IMR-90 (cell line): Measurements from ENCODE around the gene CACNA2D4. TPM values are rescaled to one million over a fixed set of nuclear protein-coding genes. Genes with fewer than 3 reads are reported as not detected.

Experiments
- ATAC-seq: fragments of 200-7000 bp; cut with Tn5 transposase; 2 replicates; pipeline ENCODE4 v1.9.1; 2020; ENCODE audit warnings: low read depth, mild to moderate bottlenecking, moderate library complexity
- BruUV-seq: library from RNA; stranded (reverse); fragments of 400-500 nt; replicated peaks from 2 replicates; lab custom pipeline; 2021; lab: Mats Ljungman, UMichigan
- CTCF ChIA-PET: fragments of 300-600 bp; formaldehyde crosslinking; extraction: SDS; loops from one replicate; lab custom pipeline; 2021; ENCODE audit warnings: antibody characterized with exemption; lab: Yijun Ruan, JAX
- POLR2A ChIA-PET: fragments of 300-600 bp; sonication (Branson Sonifier 250); formaldehyde crosslinking; loops from one replicate; lab custom pipeline; 2022; ENCODE audit warnings: antibody characterized with exemption; ENCODE audit not compliant: unreplicated experiment; lab: Charles Lee
- DNase-seq: peaks from one replicate; pipeline ENCODE4 v3.0.0; 2013
- H2AFZ ChIP-seq: replicated peaks from 2 replicates; pipeline ENCODE3; 2013; ENCODE audit warnings: low read length, mild to moderate bottlenecking; ENCODE audit not compliant: poor library complexity
- H2AK5ac ChIP-seq: 2 replicates; pipeline ENCODE4 v1.6.1; 2013; ENCODE audit warnings: low read depth, low read length, inconsistent platforms
- H2AK9ac ChIP-seq: replicated peaks from 2 replicates; pipeline ENCODE3; 2013; ENCODE audit warnings: mild to moderate bottlenecking, low read depth, low read length, moderate library complexity; ENCODE audit not compliant: poor library complexity
- H2BK120ac ChIP-seq: 2 replicates; pipeline ENCODE4 v1.6.1; 2013; ENCODE audit warnings: low read depth, low read length, inconsistent platforms
- H2BK15ac ChIP-seq: 3 replicates; pipeline ENCODE4 v1.6.1; 2013; ENCODE audit warnings: low read depth, low read length, inconsistent platforms
- H2BK20ac ChIP-seq: 2 replicates; pipeline ENCODE4 v1.6.1; 2013; ENCODE audit warnings: low read depth, mild to moderate bottlenecking, inconsistent platforms, low read length, moderate library complexity
- H2BK5ac ChIP-seq: 2 replicates; pipeline ENCODE4 v1.6.1; 2013; ENCODE audit warnings: mild to moderate bottlenecking, low read depth, low read length, inconsistent platforms; ENCODE audit not compliant: poor library complexity, severe bottlenecking
- H3K14ac ChIP-seq: replicated peaks from 2 replicates; pipeline ENCODE4 v1.6.1; 2013; ENCODE audit warnings: low read depth, low read length, inconsistent platforms
- H3K18ac ChIP-seq: 2 replicates; pipeline ENCODE4 v1.6.1; 2013; ENCODE audit warnings: low read depth, low read length, control low read depth
- H3K23ac ChIP-seq: 2 replicates; pipeline ENCODE4 v1.6.1; 2013; ENCODE audit warnings: low read depth, low read length, inconsistent platforms
- H3K27ac ChIP-seq: 2 replicates; pipeline ENCODE4 v1.5.1; 2013; ENCODE audit warnings: mild to moderate bottlenecking, control low read depth, low read length; ENCODE audit not compliant: insufficient read depth
- H3K27me3 ChIP-seq: 2 replicates; pipeline ENCODE4 v1.6.1; 2013; ENCODE audit warnings: low read length; ENCODE audit not compliant: control insufficient read depth, insufficient read depth
- H3K36me3 ChIP-seq: 2 replicates; pipeline ENCODE4 v1.6.1; 2013; ENCODE audit warnings: low read length, mixed read lengths; ENCODE audit not compliant: control insufficient read depth, insufficient read depth
- H3K4ac ChIP-seq: 2 replicates; pipeline ENCODE4 v1.6.1; 2013; ENCODE audit warnings: low read depth, low read length, inconsistent platforms
- H3K4me1 ChIP-seq: 2 replicates; pipeline ENCODE4 v1.6.1; 2013; ENCODE audit warnings: low read length, mixed read lengths; ENCODE audit not compliant: control insufficient read depth, insufficient read depth
- H3K4me2 ChIP-seq: 2 replicates; pipeline ENCODE4 v1.6.1; 2013; ENCODE audit warnings: low read depth, mild to moderate bottlenecking, control low read depth, low read length, moderate library complexity
- H3K4me3 ChIP-seq: 2 replicates; pipeline ENCODE4 v1.5.1; 2013; ENCODE audit warnings: low read depth, mild to moderate bottlenecking, control low read depth, low read length, moderate library complexity; ENCODE audit not compliant: insufficient read depth
- H3K56ac ChIP-seq: 2 replicates; pipeline ENCODE4 v1.6.1; 2013; ENCODE audit warnings: low read length, inconsistent platforms; ENCODE audit not compliant: insufficient read depth; ENCODE audit errors: extremely low read depth
- H3K79me1 ChIP-seq, 2 experiments: 2 replicates each; pipeline ENCODE4 v1.6.1; 2013; ENCODE audit warnings: low read length in 2 of 2, inconsistent platforms in 1 of 2, low read depth in 1 of 2
- H3K9ac ChIP-seq: 2 replicates; pipeline ENCODE4 v1.6.1; 2013; ENCODE audit warnings: low read depth, low read length, control low read depth
- H3K9me1 ChIP-seq: 2 replicates; pipeline ENCODE4 v1.6.1; 2013; ENCODE audit warnings: low read length, inconsistent platforms; ENCODE audit not compliant: insufficient read depth
- H3K9me3 ChIP-seq: 2 replicates; pipeline ENCODE4 v1.6.1; 2013; ENCODE audit warnings: low read length; ENCODE audit not compliant: control insufficient read depth, insufficient read depth
- H4K20me1 ChIP-seq: 2 replicates; pipeline ENCODE4 v1.6.1; 2013; ENCODE audit warnings: low read length, inconsistent platforms; ENCODE audit not compliant: insufficient read depth
- H4K5ac ChIP-seq: 2 replicates; pipeline ENCODE4 v1.6.1; 2013; ENCODE audit warnings: mild to moderate bottlenecking, low read depth, low read length, control low read depth
- H4K8ac ChIP-seq, 2 experiments: 2 replicates each; pipeline ENCODE4 v1.6.1; 2013; ENCODE audit warnings: low read depth in 2 of 2, low read length in 2 of 2, control low read depth in 1 of 2, inconsistent platforms in 1 of 2
- H4K91ac ChIP-seq: 2 replicates; pipeline ENCODE4 v1.6.1; 2013; ENCODE audit warnings: low read depth, low read length, inconsistent platforms; ENCODE audit not compliant: insufficient read depth
- BHLHE40 ChIP-seq: fragments of 150-350 bp; IDR thresholded peaks from 2 replicates; pipeline ENCODE4 v1.6.1; 2016; ENCODE audit warnings: mild to moderate bottlenecking, low read depth, low read length
- CEBPB ChIP-seq: IDR thresholded peaks from 2 replicates; pipeline ENCODE4 v1.6.1; 2012; ENCODE audit warnings: low read depth, low read length, improper control_type of control experiment
- CHD1 ChIP-seq: IDR thresholded peaks from 2 replicates; pipeline ENCODE4 v1.6.1; 2012; ENCODE audit warnings: low read depth, low read length, improper control_type of control experiment
- CTCF ChIP-seq: conservative IDR thresholded peaks from 2 replicates; pipeline ENCODE4 v1.5.1; 2012; ENCODE audit warnings: mild to moderate bottlenecking, low read depth, low read length, improper control_type of control experiment
- ELK1 ChIP-seq: fragments of 150-350 bp; IDR thresholded peaks from 2 replicates; pipeline ENCODE4 v1.6.1; 2016; ENCODE audit warnings: low read depth, mild to moderate bottlenecking, low read length, moderate library complexity, borderline replicate concordance
- FOS ChIP-seq: fragments of 150-350 bp; IDR thresholded peaks from 2 replicates; pipeline ENCODE4 v1.6.1; 2016; ENCODE audit warnings: low read depth, low read length
- MAZ ChIP-seq: IDR thresholded peaks from 2 replicates; pipeline ENCODE4 v1.6.1; 2012; ENCODE audit warnings: low read depth, mild to moderate bottlenecking, low read length, improper control_type of control experiment, moderate library complexity, borderline replicate concordance
- MXI1 ChIP-seq: IDR thresholded peaks from 2 replicates; pipeline ENCODE4 v1.6.1; 2012; ENCODE audit warnings: low read depth, mild to moderate bottlenecking, low read length, moderate library complexity, borderline replicate concordance
- NFE2L2 ChIP-seq: fragments of 150-350 bp; IDR thresholded peaks from 2 replicates; pipeline ENCODE4 v1.6.1; 2016; ENCODE audit warnings: low read depth, mild to moderate bottlenecking, low read length
- POLR2A ChIP-seq: IDR thresholded peaks from 2 replicates; pipeline ENCODE4 v1.6.1; 2012; ENCODE audit warnings: mild to moderate bottlenecking, low read depth, low read length
- RAD21 ChIP-seq: IDR thresholded peaks from 2 replicates; pipeline ENCODE4 v1.6.1; 2012; ENCODE audit warnings: low read length, improper control_type of control experiment
- SMC3 ChIP-seq: fragments of 150-350 bp; IDR thresholded peaks from 2 replicates; pipeline ENCODE4 v1.6.1; 2016; ENCODE audit warnings: low read depth, mild to moderate bottlenecking, antibody characterized with exemption, low read length, moderate library complexity
- USF2 ChIP-seq: fragments of 150-350 bp; IDR thresholded peaks from 2 replicates; pipeline ENCODE4 v1.6.1; 2017; ENCODE audit warnings: mild to moderate bottlenecking, antibody characterized with exemption, low read length, low read depth
- WGBS, 2 experiments: methylation state at CpG; one replicate each; pipeline versions ENCODE4 v1.1.5 to v1.1.7; 2013; ENCODE audit warnings: missing lambda C conversion rate in 2 of 2; ENCODE audit not compliant: insufficient read length in 1 of 2; ENCODE audit errors: extremely low coverage in 2 of 2; 5-methylcytosine and 5-hydroxymethylcytosine counted together
- dilution Hi-C: fragments of 300-500 bp; cut with HindIII; formaldehyde crosslinking; loops from one replicate; pipeline ENCODE4 v1.14.3; 2018; ENCODE audit warnings: low sequenced_read_pairs; ENCODE audit not compliant: unreplicated experiment
- in situ Hi-C: fragments of 300-500 bp; cut with MboI; formaldehyde crosslinking; loops from 3 replicates; pipeline ENCODE4 v1.14.3; 2019; ENCODE audit warnings: low sequenced_read_pairs, inconsistent platforms, mixed read lengths
- intact Hi-C: fragments of 100-400 bp; cut with micrococcal nuclease; formaldehyde crosslinking; loops from 2 replicates; pipeline ENCODE4 v1.10.0; 2022
- polyA plus RNA-seq, 3 experiments: library from polyadenylated mRNA; depleted of rRNA; stranded (reverse); fragments of >200 nt; gene quantifications; 2 replicates each; pipeline ENCODE4 v1.2.3, GENCODE V29; 2012; ENCODE audit warnings: low replicate concordance in 1 of 3
- total RNA-seq: library from RNA; depleted of rRNA; stranded (reverse); fragments of >200 nt; gene quantifications from 2 replicates; pipeline ENCODE4 v1.2.3, GENCODE V29; 2012

Gene CACNA2D4
- total and polyA plus RNA-seq, 2 of the 4 experiments (the other 2 are of a cell fraction), result 0.18 to 0.22 TPM

DNA sequence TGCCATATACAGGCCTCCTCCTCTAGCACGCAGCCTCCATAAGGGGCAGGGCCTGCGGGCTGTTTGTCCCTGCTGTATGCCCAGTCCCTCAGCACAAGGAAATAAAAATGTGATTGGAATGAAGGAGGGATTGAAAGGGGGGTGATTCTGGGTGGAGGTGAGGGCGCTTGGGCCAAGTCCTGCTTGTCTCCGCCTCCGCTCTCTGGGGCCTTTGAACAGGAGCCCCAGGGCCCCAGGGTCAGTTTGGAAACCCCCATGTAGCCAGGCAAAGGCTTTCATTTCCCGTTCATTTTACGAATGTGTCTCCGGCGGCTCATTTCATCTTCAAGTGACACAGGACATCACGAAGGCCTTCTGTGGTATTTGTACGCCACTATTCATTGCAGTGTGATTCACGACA, 4.5 kb upstream of the CACNA2D4 start:
- Histone ChIP-seq H3K9ac (no peak overlapping the region), H3K56ac (no peak overlapping the region), H3K14ac (no peak overlapping the region), H3K23ac (no peak overlapping the region), H4K8ac (no peak overlapping the region), H3K9me3 (no peaks in the 10 kb centered on the region; the same call in 1 of the 2 replicates), H2AK5ac (no peak overlapping the region), H2AFZ (no peak overlapping the region), H3K4ac (no peak overlapping the region), H2AK9ac (no peak overlapping the region), H3K18ac (no peak overlapping the region), H4K5ac (no peak overlapping the region), H2BK20ac (no peak overlapping the region), H3K79me1 (no peaks in the 10 kb centered on the region), H2BK15ac (no peak overlapping the region), H2BK120ac (no peak overlapping the region), H3K4me1 (no peaks in the 10 kb centered on the region), H3K9me1 (no peaks in the 10 kb centered on the region), H2BK5ac (no peak overlapping the region), H3K27me3 (peaks cover 67% of the 10 kb centered on the region), H3K27ac (no peak overlapping the region), H4K20me1 (no peaks in the 10 kb centered on the region), H3K4me3 (no peak overlapping the region), H3K4me2 (no peak overlapping the region), H4K91ac (no peak overlapping the region), H3K36me3 (no peaks in the 10 kb centered on the region)
- ChIA-PET CTCF (no interaction called here), POLR2A (no interaction called here)
- intact Hi-C loops, result no loop called here
- dilution Hi-C loops, result no loop called here
- in situ Hi-C loops, result no loop called here
- DNase-seq, result no peak
- BruUV-seq, result no TSS peak
- no peak for TF ChIP-seq NFE2L2
- TF ChIP-seq FOS, result no peak
- no peak for TF ChIP-seq CTCF
- no peak for TF ChIP-seq BHLHE40
- no peak for TF ChIP-seq ELK1
- TF ChIP-seq MAZ, result no peak
- TF ChIP-seq RAD21, result no peak
- TF ChIP-seq POLR2A, result no peak
- TF ChIP-seq CEBPB, result no peak
- no peak for TF ChIP-seq CHD1
- no peak for TF ChIP-seq MXI1
- TF ChIP-seq SMC3, result no peak
- TF ChIP-seq USF2, result no peak
- 87% methylated on average over 6 of the region's 12 CpGs; no CpG with 5 or more reads in 1 of the 2 experiments for WGBS, 2 experiments
- ATAC-seq, result no peak
